Mucosa of descending colon (tissue), 3 donors: ENCODE results near the gene CADM1. TPM values are rescaled to one million over a fixed set of nuclear protein-coding genes. Genes with fewer than 3 reads are reported as not detected.

ENCODE experiments used
- ATAC-seq: fragments of 200-7000 bp; cut with Tn5 transposase; one replicate; pipeline ENCODE4 v1.9.1; 2020; ENCODE audit warnings: mild to moderate bottlenecking, moderate library complexity
- DNase-seq, 3 donors: peaks; one replicate each; pipeline ENCODE4 v3.0.0-alpha.2; 2020
- H3K36me3 ChIP-seq: fragments of 200-600 bp; one replicate; pipeline ENCODE4 v1.8.0; 2021; ENCODE audit warnings: low read depth, mild to moderate bottlenecking
- H3K4me1 ChIP-seq: fragments of 200-600 bp; one replicate; pipeline ENCODE4 v1.8.0; 2021; ENCODE audit warnings: low read depth, mild to moderate bottlenecking
- H3K4me3 ChIP-seq: fragments of 200-600 bp; one replicate; pipeline ENCODE4 v1.8.0; 2021; ENCODE audit warnings: mild to moderate bottlenecking
- H3K9me3 ChIP-seq: fragments of 200-600 bp; one replicate; pipeline ENCODE4 v1.8.0; 2021; ENCODE audit warnings: mild to moderate bottlenecking
- intact Hi-C, 2 donors: fragments of 100-400 bp; cut with DNase I in 1 of 2; cut with micrococcal nuclease in 1 of 2; formaldehyde crosslinking; loops; one replicate each; pipeline versions ENCODE4 v1.11.0 to v1.11.1; 2022; cut with DNase I, micrococcal nuclease
- total RNA-seq, 3 donors: library from RNA; stranded (reverse); fragmentation: NEBNext Ultra II Directional in 2 of 3; extraction: Animal tissue kit (Norgen Biotek cat#: 25700) in 2 of 3; gene quantifications; one replicate each; pipeline versions ENCODE4 v1.2.1 to v1.2.4, GENCODE V29; 2021 to 2023
- TF ChIP-seq, protein P1 (sequence below): fragments of 200-600 bp; IDR thresholded peaks from one replicate; pipeline ENCODE4 v1.8.0; 2022; ENCODE audit warnings: antibody characterized with exemption, mild to moderate bottlenecking
- donor health status: DM: no; HTN: no; CAD: no; lungs with moderate emphysema.
- donor health status: DM: no; HTN: no; CAD: no.
- donor health status: DM: no; HTN: yes; CAD: no.

The CADM1 gene
- total RNA-seq, 3 donors from 2014 or later = 4.3 to 20.2 (median 7.2) TPM

DNA sequence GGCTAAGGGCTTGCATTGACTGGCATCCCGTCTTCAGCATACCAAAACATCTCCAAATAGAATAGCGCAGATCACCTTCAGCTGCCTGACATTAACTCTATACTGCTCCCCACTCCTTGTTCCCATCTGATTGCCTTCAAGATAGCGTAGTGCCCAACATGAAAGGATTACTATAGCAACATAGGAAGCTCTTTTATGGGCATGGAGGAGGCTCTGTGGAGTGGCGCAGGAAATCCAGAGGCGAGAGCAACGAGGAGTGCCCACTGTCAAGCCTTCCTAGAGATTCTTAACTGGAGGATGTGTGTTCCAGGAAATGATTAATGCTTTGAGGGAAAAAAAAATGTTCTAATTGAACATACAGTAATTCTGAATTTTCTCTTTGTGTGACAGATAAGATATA, 213.3 kb downstream of the CADM1 start:
- intact Hi-C loops = no loop called here
- TF ChIP-seq, protein P1, sequence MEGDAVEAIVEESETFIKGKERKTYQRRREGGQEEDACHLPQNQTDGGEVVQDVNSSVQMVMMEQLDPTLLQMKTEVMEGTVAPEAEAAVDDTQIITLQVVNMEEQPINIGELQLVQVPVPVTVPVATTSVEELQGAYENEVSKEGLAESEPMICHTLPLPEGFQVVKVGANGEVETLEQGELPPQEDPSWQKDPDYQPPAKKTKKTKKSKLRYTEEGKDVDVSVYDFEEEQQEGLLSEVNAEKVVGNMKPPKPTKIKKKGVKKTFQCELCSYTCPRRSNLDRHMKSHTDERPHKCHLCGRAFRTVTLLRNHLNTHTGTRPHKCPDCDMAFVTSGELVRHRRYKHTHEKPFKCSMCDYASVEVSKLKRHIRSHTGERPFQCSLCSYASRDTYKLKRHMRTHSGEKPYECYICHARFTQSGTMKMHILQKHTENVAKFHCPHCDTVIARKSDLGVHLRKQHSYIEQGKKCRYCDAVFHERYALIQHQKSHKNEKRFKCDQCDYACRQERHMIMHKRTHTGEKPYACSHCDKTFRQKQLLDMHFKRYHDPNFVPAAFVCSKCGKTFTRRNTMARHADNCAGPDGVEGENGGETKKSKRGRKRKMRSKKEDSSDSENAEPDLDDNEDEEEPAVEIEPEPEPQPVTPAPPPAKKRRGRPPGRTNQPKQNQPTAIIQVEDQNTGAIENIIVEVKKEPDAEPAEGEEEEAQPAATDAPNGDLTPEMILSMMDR = no peak
- ATAC-seq (no peak), DNase-seq (no peak)
- H3K4me1 ChIP-seq = no peaks in the 10 kb centered on the region
- no peaks in the 10 kb centered on the region for H3K9me3 ChIP-seq
- H3K36me3 ChIP-seq = no peaks in the 10 kb centered on the region
- no peak overlapping the region for H3K4me3 ChIP-seq

DNA sequence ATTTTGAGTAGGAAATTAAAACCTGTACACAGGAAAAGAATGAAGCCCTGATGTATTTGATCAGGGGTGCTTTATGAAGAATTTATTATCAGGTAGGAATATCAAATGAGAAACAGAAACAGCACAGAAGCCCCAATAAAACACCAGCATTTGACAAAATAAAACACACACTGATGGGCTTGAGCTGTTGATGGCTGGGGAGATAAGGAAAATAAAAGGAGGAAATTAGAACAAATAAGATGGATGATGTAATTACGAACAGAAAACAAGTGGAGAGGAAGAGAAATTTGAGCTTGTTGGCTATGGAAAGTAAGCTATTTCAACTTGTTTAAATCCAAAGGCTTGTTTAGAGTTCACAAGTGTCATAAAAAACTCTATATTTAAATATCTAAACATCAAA, 213.7 kb downstream of the CADM1 start:
- Histone ChIP-seq H3K36me3 (no peaks in the 10 kb centered on the region), H3K4me3 (no peak overlapping the region), H3K9me3 (no peaks in the 10 kb centered on the region), H3K4me1 (no peaks in the 10 kb centered on the region)
- ATAC-seq = no peak
- no peak for DNase-seq
- TF ChIP-seq, protein P1 = no peak
- intact Hi-C loops = no loop called here

DNA sequence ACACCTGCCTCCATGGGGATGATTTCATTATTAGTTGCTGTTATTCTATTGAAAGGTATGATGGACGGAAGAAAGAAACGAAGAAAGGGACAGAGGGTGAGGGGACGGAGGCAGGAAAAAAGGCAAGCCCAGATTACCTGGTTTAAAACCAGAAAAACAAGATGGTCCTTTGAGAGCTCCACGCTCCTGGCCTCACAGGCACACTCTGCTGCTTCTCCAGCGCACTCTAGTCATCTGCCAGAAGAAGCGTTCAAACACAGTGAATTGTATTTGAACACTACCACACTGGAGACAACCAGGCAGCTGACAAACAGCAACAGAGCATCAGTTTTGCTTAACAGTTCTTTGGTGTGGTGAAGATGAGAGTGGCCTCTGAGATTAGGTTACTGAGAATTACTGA, 216.9 kb downstream of the CADM1 start:
- Histone ChIP-seq H3K4me1 (no peaks in the 10 kb centered on the region), H3K4me3 (no peak overlapping the region), H3K36me3 (no peaks in the 10 kb centered on the region), H3K9me3 (no peaks in the 10 kb centered on the region)
- intact Hi-C loops = no loop called here
- no peak for DNase-seq
- TF ChIP-seq, protein P1 = no peak
- no peak for ATAC-seq

DNA sequence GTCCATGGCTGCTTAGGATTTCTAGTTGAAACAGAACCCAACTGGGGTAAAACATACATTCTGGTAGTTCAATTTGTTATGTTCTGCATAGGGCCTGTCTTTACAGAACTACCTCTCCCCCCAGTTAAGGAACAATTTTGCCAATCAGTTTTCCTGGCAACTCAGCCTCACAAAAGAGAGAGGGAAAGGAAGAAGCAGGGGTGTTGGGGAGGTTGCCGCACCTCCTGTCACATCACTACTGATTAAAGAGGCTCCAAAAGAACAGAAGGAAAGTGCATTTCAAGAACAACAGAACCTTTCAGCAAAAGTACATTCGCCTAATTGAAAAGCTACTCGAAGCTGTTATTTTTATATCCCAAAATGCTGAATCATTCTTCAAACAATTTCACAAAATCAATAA, 217.6 kb downstream of the CADM1 start:
- intact Hi-C loops = no loop called here
- H3K4me3 ChIP-seq = no peak overlapping the region
- TF ChIP-seq, protein P1 = no peak
- no peaks in the 10 kb centered on the region for H3K36me3 ChIP-seq
- H3K9me3 ChIP-seq = no peaks in the 10 kb centered on the region
- DNase-seq (no peak), ATAC-seq (no peak)
- no peaks in the 10 kb centered on the region for H3K4me1 ChIP-seq

DNA sequence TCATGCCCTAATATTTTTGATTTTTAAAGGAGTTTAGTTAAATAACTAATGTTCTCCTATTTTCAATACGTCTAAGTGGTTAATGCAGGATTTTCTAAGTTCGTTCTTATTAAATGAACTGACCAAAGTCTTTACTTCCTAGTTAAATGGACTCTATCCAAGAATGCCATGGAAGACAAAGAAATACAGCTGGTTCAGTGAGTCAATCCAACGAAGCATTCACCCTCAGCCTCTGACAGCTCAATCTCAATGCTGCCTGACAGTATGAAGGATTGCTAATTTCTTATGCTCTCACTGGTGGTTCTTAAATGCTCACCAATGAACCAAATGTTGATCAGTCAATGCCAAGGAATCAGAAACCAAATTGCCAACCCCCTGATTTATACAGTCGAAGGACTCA, 219.4 kb downstream of the CADM1 start:
- no peak for DNase-seq
- Histone ChIP-seq H3K36me3 (no peaks in the 10 kb centered on the region), H3K4me3 (no peak overlapping the region), H3K4me1 (peaks cover 6% of the 10 kb centered on the region), H3K9me3 (no peaks in the 10 kb centered on the region)
- TF ChIP-seq, protein P1 = no peak
- ATAC-seq = no peak
- intact Hi-C loops = no loop called here

DNA sequence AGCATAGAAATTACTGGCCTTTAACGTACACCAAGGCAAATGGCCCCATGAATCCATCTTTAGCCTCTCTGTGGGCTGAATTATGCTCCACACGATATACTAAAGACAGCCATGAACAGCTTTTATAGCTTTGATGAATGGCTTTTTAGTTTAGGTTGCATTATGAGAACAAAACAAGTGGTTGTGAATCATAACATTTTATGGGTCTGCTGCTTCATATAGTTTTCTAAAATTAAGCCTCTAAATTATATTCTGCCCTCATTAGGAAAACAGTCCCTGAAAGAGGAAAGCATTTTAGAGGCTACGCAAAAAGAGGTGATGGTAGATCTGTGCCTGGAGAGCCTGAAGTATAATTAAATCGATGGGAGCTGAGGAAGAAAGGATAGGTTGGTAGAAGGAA, 221.3 kb downstream of the CADM1 start:
- DNase-seq = no peak
- Histone ChIP-seq H3K4me3 (no peak overlapping the region), H3K36me3 (no peaks in the 10 kb centered on the region), H3K4me1 (peaks cover 6% of the 10 kb centered on the region), H3K9me3 (no peaks in the 10 kb centered on the region)
- no peak for ATAC-seq
- TF ChIP-seq, protein P1 = no peak
- intact Hi-C loops = no loop called here
